GM12875 (cell line): ENCODE data around the gene MSI2.

Experiments
- H3K4me3 ChIP-seq: one replicate; pipeline ENCODE4 v1.5.1; 2011; ENCODE audit warnings: low read depth, low read length, control low read depth
- TF ChIP-seq, protein P1 (sequence below): IDR thresholded peaks from 2 replicates; pipeline ENCODE4 v1.5.1; 2011; ENCODE audit warnings: low read depth, mild to moderate bottlenecking, control low read depth, inconsistent platforms, low read length, moderate library complexity, borderline replicate concordance; ENCODE audit not compliant: insufficient read depth

Gene MSI2

DNA sequence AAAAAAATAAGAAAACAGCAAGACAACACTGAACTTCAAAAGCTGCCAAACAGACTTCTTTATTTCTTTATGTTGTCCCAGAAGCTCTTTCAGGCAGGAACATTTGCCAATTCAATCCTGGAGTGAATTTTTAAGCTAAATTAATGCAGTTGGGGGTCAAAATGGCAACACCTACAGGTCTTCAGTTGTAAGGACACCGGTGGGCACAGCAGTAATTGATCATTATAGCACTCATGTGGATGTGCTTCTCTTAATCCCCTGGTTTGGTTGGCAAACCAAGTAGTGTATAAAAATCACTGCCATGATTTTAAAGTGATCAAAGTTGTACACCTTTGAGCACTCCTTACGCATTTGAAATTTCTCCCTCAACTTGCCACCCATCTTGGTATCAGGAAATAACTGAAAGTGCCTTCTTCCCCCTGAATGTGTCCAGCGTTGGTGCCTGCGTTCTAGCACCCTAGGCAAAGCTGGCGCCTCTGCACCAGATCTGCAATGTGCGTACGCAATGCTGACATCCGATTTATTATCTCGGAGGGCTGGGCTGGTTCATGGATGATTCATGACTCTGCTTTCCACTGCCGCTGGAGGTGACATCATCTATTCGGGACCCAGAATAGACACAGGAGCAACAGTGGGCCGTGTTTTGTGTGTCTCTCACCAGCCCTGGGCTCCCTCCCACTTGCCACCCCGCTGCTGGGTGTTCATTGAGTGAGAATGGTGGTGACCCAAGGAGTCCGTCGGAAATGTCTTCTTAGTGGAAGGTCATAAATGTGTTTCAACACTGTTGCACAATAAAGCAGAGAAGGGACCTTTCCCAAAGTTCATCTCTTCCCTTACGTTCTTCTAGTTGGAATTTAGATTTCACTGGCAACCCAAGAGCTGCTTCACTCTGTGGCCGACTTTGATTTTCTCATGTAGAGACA is 285.4 kb downstream of the MSI2 start:
- TF ChIP-seq, protein P1, sequence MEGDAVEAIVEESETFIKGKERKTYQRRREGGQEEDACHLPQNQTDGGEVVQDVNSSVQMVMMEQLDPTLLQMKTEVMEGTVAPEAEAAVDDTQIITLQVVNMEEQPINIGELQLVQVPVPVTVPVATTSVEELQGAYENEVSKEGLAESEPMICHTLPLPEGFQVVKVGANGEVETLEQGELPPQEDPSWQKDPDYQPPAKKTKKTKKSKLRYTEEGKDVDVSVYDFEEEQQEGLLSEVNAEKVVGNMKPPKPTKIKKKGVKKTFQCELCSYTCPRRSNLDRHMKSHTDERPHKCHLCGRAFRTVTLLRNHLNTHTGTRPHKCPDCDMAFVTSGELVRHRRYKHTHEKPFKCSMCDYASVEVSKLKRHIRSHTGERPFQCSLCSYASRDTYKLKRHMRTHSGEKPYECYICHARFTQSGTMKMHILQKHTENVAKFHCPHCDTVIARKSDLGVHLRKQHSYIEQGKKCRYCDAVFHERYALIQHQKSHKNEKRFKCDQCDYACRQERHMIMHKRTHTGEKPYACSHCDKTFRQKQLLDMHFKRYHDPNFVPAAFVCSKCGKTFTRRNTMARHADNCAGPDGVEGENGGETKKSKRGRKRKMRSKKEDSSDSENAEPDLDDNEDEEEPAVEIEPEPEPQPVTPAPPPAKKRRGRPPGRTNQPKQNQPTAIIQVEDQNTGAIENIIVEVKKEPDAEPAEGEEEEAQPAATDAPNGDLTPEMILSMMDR, result no peak
- H3K4me3 ChIP-seq, result no peak overlapping the region

DNA sequence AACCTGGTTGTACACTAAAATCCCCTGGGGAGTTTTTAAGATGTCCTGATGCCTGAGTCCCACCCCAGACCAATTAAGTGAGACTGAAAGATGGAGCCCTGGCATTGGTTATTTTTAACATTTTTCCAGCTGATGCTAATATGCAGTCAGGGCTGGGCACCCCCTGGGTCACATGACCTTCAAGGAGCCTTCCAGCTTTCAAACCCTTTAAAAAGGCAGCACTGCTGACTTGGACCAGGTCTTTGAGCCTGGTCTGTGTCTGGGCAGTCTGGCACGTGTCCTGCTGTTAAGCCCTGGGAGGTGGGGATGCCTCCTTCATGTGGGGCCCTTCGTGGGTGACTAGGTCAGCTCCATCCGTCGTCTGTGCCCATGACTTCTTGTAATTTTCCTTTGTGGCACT is 286.2 kb downstream of the MSI2 start:
- H3K4me3 ChIP-seq, result no peak overlapping the region
- TF ChIP-seq, protein P1, result no peak

DNA sequence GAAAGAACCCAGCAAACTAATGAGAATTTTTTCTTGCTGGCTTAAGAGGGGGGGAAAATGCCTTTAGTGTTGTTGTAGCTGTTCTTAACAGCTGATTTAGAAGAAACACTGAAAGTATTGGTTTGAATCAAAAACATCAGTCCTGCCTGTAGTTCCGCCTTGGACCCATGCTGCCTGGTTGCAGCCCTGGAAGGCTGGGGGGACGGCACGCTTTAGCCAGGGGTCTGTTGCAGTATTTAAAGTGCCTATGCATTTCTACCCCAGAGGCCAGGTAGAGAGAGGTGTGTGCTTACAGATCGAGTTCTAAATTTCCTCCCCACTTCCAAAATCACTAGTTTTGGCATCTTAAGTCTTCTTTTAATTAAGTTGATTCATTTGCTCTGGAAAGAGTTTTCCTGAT is 286.9 kb downstream of the MSI2 start:
- H3K4me3 ChIP-seq, result no peak overlapping the region
- TF ChIP-seq, protein P1, result no peak

DNA sequence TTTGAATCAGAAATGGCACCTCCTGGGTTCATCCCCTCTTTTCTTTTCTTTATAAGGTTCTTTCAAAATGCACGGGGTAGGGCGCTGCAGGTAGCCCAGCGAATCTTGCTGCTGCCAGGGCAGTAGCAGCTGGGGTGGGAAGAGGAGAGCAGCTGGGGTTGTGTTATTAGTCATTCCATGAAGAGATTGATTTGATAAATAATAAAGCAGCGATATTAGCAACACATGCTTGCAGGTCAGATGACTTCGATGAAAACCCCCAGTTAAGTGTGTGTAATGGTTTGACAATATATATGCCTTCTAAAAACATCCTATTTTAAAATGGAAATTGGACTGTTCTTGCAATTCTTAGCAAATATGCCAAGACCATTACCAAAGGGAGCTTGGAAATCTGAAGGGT is 288.1 kb downstream of the MSI2 start:
- H3K4me3 ChIP-seq, result no peak overlapping the region
- TF ChIP-seq, protein P1, result no peak

DNA sequence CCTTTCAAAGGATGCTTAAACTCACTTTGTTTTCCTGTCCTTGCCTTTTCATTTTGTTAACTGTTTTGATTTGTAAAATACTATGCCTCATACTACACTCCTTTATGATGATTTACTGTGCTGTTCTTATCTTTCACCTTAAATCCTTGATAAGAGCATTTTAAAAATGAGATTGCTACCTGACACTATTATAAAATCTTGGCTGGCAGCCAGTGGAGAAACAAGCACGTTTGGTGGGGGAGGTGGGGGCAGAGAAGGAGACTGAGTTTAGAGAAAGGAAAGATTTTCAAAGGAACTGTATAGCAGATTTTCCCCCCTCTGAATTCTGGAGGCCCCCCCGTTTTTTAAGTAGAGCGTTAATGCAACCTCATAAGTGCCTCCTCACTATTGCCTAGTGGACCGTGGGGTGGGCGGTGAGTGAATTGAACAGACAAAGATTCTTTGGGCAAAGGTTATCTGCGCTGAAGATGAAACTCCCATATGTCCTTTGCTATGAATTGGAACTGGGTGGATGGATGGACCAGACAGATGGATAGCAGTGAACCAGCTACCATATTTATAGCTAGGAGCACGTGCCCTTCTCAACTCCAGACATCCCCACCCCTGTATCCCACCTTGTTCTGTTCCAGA is 288.6 kb downstream of the MSI2 start:
- TF ChIP-seq, protein P1, result no peak
- no peak overlapping the region for H3K4me3 ChIP-seq

DNA sequence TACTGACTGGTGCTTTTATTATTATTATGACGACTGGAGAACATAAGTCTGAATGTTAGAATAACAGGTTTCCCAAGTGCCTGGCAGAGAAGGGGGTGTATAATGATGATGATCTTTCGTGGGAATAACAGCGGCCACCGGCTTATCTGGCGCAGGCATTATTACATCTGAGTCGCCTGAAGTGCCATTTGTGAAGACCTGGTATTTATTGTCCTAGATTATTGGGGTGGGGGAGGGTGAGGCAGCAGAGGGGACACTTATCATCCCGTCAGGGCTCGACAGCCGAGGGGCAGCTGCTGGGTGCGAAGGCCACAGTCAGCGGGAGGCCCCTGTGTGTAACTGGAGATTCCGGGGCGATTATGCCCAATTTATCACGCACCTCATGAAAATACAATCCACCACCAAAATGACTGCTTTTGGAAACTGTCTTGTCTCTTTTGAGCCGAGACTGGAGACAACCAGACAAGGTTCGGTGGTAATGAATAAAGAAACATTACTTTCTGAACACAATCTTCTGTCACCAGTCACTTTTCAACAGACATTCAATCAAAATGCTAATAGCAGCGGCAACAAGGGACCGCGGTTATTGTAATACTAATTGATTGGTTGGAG is 289.5 kb downstream of the MSI2 start:
- no peak overlapping the region for H3K4me3 ChIP-seq
- TF ChIP-seq, protein P1, result no peak
